HEK293T (cell line): Measurements from ENCODE around the gene RCOR3.

Experiments used
- ARNT ChIP-seq: fragments of 450-650 bp; IDR thresholded peaks from 2 replicates; pipeline ENCODE4 v1.6.1; 2017; ENCODE audit warnings: mild to moderate bottlenecking
- BHLHE40 ChIP-seq: fragments of 450-650 bp; IDR thresholded peaks from 2 replicates; pipeline ENCODE4 v1.6.1; 2016; ENCODE audit warnings: mild to moderate bottlenecking, moderate library complexity, borderline replicate concordance
- CTBP1 ChIP-seq: fragments of 450-650 bp; IDR thresholded peaks from 2 replicates; pipeline ENCODE4 v1.6.1; 2016; ENCODE audit warnings: borderline replicate concordance
- FOXA1 ChIP-seq: fragments of 450-650 bp; IDR thresholded peaks from 2 replicates; pipeline ENCODE4 v1.6.1; 2016; ENCODE audit warnings: mild to moderate bottlenecking
- FOXK2 ChIP-seq: fragments of 450-650 bp; IDR thresholded peaks from 2 replicates; pipeline ENCODE4 v1.6.1; 2016; ENCODE audit warnings: mild to moderate bottlenecking
- HDGF ChIP-seq: fragments of 450-650 bp; IDR thresholded peaks from 2 replicates; pipeline ENCODE4 v1.6.1; 2017; ENCODE audit warnings: antibody characterized with exemption, borderline replicate concordance
- L3MBTL2 ChIP-seq: fragments of 450-650 bp; conservative IDR thresholded peaks from 2 replicates; pipeline ENCODE4 v1.6.1; 2016; ENCODE audit warnings: mild to moderate bottlenecking
- SP1 ChIP-seq: fragments of 450-650 bp; IDR thresholded peaks from 2 replicates; pipeline ENCODE4 v1.6.1; 2017

GRCh38 chr1:211329764-211330201 lies 70.6 kb downstream of the RCOR3 start:
- TF ChIP-seq HDGF: no peak
- TF ChIP-seq BHLHE40: no peak
- TF ChIP-seq SP1: no peak
- TF ChIP-seq CTBP1: no peak
- TF ChIP-seq FOXK2: no peak
- no peak for TF ChIP-seq ARNT
- TF ChIP-seq L3MBTL2: no peak
- no peak for TF ChIP-seq FOXA1
